SK-N-SH (cell line): Measurements from ENCODE around the gene ACOT7. TPM values are rescaled to one million over a fixed set of nuclear protein-coding genes. Genes with fewer than 3 reads are reported as not detected.

ENCODE experiments used
- CTCF ChIA-PET: fragments of 300-600, 350-600 bp; formaldehyde crosslinking; extraction: SDS; loops from one replicate; lab custom pipeline; 2021; lab: Yijun Ruan, JAX
- POLR2A ChIA-PET: fragments of 350-600 bp; sonication (Branson Sonifier 250); formaldehyde crosslinking; extraction: SDS; loops from one replicate; lab custom pipeline; 2020; ENCODE audit warnings: antibody characterized with exemption, inconsistent platforms; lab: Yijun Ruan, JAX
- DNase-seq: peaks from one replicate; pipeline ENCODE4 v3.0.0; 2012
- H2AFZ ChIP-seq: fragments of 200-600 bp; sonication (generic); 2 replicates; pipeline ENCODE4 v1.8.1; 2016; ENCODE audit warnings: antibody characterized with exemption, mild to moderate bottlenecking, low read depth
- H3F3A ChIP-seq: fragments of 200-600 bp; sonication (generic); replicated peaks from 2 replicates; pipeline ENCODE3; 2016; ENCODE audit warnings: antibody characterized with exemption, mild to moderate bottlenecking; ENCODE audit not compliant: insufficient read depth
- H3K27ac ChIP-seq, 2 experiments: fragments of 200-500 bp in 1 of 2; fragments of 200-600 bp in 1 of 2; sonication (Bioruptor generic) in 1 of 2; sonication (generic), shearing (Covaris generic) in 1 of 2; 2 replicates each; pipeline versions ENCODE4 v1.5.1 to v1.6.1; 2014 to 2016; ENCODE audit warnings: low read depth in 2 of 2, inconsistent platforms in 1 of 2, low read length in 1 of 2, mild to moderate bottlenecking in 1 of 2, mixed read lengths in 1 of 2
- H3K27me3 ChIP-seq: fragments of 200-600 bp; sonication (generic), shearing (Covaris generic); 2 replicates; pipeline ENCODE4 v1.6.1; 2016; ENCODE audit warnings: mixed run types; ENCODE audit not compliant: insufficient read depth
- H3K36me3 ChIP-seq, 2 experiments: fragments of 200-500 bp in 1 of 2; fragments of 200-600 bp in 1 of 2; sonication (Bioruptor generic) in 1 of 2; sonication (generic) in 1 of 2; replicated peaks in 1 of 2; 2 replicates each; pipeline versions ENCODE3 to v1.5.1; 2014 to 2016; ENCODE audit warnings: low read length in 1 of 2, mild to moderate bottlenecking in 1 of 2; ENCODE audit not compliant: insufficient read depth in 2 of 2, control insufficient read depth in 1 of 2
- H3K4me1 ChIP-seq, 2 experiments: fragments of 200-500 bp in 1 of 2; fragments of 200-600 bp in 1 of 2; sonication (Bioruptor generic) in 1 of 2; sonication (generic), shearing (Covaris generic) in 1 of 2; 2 replicates each; pipeline versions ENCODE4 v1.5.1 to v1.6.1; 2014 to 2016; ENCODE audit warnings: low read depth in 1 of 2, low read length in 1 of 2, mixed run types in 1 of 2; ENCODE audit not compliant: insufficient read depth in 2 of 2, control insufficient read depth in 1 of 2
- H3K4me2 ChIP-seq: fragments of 200-600 bp; sonication (generic), shearing (Covaris generic); 2 replicates; pipeline ENCODE4 v1.6.1; 2017; ENCODE audit warnings: mixed run types
- H3K4me3 ChIP-seq, 2 experiments: fragments of 200-500 bp in 1 of 2; fragments of 200-600 bp in 1 of 2; sonication (Bioruptor generic) in 1 of 2; sonication (generic), shearing (Covaris generic) in 1 of 2; 2 replicates each; pipeline versions ENCODE4 v1.5.1 to v1.8.1; 2014 to 2016; ENCODE audit warnings: low read depth in 2 of 2, inconsistent platforms in 1 of 2, low read length in 1 of 2, mild to moderate bottlenecking in 1 of 2, mixed read lengths in 1 of 2, moderate library complexity in 1 of 2
- H3K79me2 ChIP-seq: fragments of 200-600 bp; sonication (generic); 2 replicates; pipeline ENCODE4 v1.8.1; 2017; ENCODE audit warnings: mild to moderate bottlenecking; ENCODE audit not compliant: insufficient read depth
- H3K9ac ChIP-seq: fragments of 200-600 bp; sonication (generic); 2 replicates; pipeline ENCODE4 v1.6.1; 2017; ENCODE audit warnings: mixed run types
- H3K9me2 ChIP-seq: fragments of 200-600 bp; sonication (generic); 2 replicates; pipeline ENCODE4 v1.6.1; 2017; ENCODE audit warnings: mixed run types
- H3K9me3 ChIP-seq: fragments of 200-600 bp; sonication (generic); 2 replicates; pipeline ENCODE4 v1.6.1; 2017; ENCODE audit warnings: mixed run types, mild to moderate bottlenecking, moderate library complexity
- H4K20me1 ChIP-seq: fragments of 200-600 bp; sonication (generic); 2 replicates; pipeline ENCODE4 v1.6.1; 2017; ENCODE audit warnings: mild to moderate bottlenecking, mixed run types; ENCODE audit not compliant: insufficient read depth
- CHD2 ChIP-seq: fragments of 150-350 bp; IDR thresholded peaks from 2 replicates; pipeline ENCODE4 v1.6.1; 2018; ENCODE audit warnings: low read length; ENCODE audit not compliant: partially characterized antibody
- EZH2phosphoT487 ChIP-seq: fragments of 200-600 bp; sonication (generic); IDR thresholded peaks from 2 replicates; pipeline ENCODE4 v1.6.1; 2017; ENCODE audit warnings: low read depth, mixed run types, mild to moderate bottlenecking, antibody characterized with exemption, moderate library complexity, borderline replicate concordance
- FOXJ3 ChIP-seq: sonication (generic); formaldehyde crosslinking; IDR thresholded peaks from 2 replicates; pipeline ENCODE4 v1.5.1; 2020; ENCODE audit warnings: mild to moderate bottlenecking, missing genetic modification reagents
- FOXM1 ChIP-seq: IDR thresholded peaks from 2 replicates; pipeline ENCODE4 v1.4.0; 2012; ENCODE audit warnings: low read depth, mild to moderate bottlenecking
- JUND ChIP-seq: IDR thresholded peaks from 2 replicates; pipeline ENCODE4 v1.4.0; 2012
- MEF2A ChIP-seq: IDR thresholded peaks from 2 replicates; pipeline ENCODE4 v1.4.0; 2012; ENCODE audit warnings: low read depth, borderline replicate concordance
- MXI1 ChIP-seq: IDR thresholded peaks from 2 replicates; pipeline ENCODE4 v1.6.1; 2012; ENCODE audit warnings: mild to moderate bottlenecking, low read depth, low read length, improper control_type of control experiment
- POLR2AphosphoS5 ChIP-seq: IDR thresholded peaks from 2 replicates; pipeline ENCODE4 v1.6.1; 2012; ENCODE audit warnings: low read depth, low read length
- RFX5 ChIP-seq: IDR thresholded peaks from 2 replicates; pipeline ENCODE4 v1.6.1; 2012; ENCODE audit warnings: mild to moderate bottlenecking, improper control_type of control experiment, low read length
- SIN3A ChIP-seq: IDR thresholded peaks from 2 replicates; pipeline ENCODE4 v1.6.1; 2012; ENCODE audit warnings: low read depth, mild to moderate bottlenecking, low read length, moderate library complexity, borderline replicate concordance
- TAF1 ChIP-seq: IDR thresholded peaks from 2 replicates; pipeline ENCODE4 v1.6.1; 2012; ENCODE audit warnings: low read depth, mild to moderate bottlenecking, low read length, moderate library complexity, borderline replicate concordance
- WGBS: methylation state at CpG from one replicate; pipeline ENCODE4 v1.1.6; 2017; ENCODE audit warnings: low lambda C conversion rate; 5-methylcytosine and 5-hydroxymethylcytosine counted together
- polyA plus RNA-seq, 3 experiments: library from polyadenylated mRNA; depleted of rRNA; stranded (reverse); fragments of >200 nt; gene quantifications; 2 replicates each; pipeline ENCODE4 v1.2.3, GENCODE V29; 2012
- TF ChIP-seq, protein P1 (sequence below): fragments of 150-350 bp; IDR thresholded peaks from 2 replicates; pipeline ENCODE4 v1.6.1; 2016; ENCODE audit warnings: mild to moderate bottlenecking, low read depth, low read length
- TF ChIP-seq, protein P2 (sequence below): IDR thresholded peaks from 2 replicates; pipeline ENCODE4 v1.4.0; 2012; ENCODE audit warnings: low read depth
- TF ChIP-seq, protein P3 (sequence below): IDR thresholded peaks from 2 replicates; pipeline ENCODE4 v1.6.1; 2012; ENCODE audit warnings: mild to moderate bottlenecking, low read depth, low read length, moderate library complexity

Gene ACOT7
- polyA plus RNA-seq, 1 of the 3 experiments (the other 2 are of a cell fraction): 289 TPM

DNA sequence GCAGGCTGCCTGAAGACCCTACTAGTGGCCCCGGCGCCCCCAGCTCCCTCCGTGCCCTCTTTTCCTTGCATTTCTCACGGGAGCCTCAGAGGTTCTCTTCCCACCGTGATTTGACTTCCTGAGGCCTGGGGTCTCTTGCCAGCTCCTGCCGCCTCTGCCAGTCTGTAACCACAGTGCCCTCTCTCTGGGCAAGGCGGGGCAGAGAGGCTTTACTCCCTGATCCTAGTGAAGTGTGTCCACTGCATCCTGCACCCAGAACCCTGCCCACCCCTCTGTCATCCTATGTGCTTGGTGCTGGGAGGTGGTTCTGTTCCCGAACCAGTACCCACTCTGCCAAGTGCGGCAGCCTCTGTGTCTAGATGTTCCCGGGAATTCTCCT is 33.4 kb upstream of the ACOT7 start:
- CTCF ChIA-PET: interaction anchor here (1.0 to 16.1 kb wide), 6 partner anchors 11 to 180 kb away, joined by 3 to 290 read pairs (median 8); no protein-coding TSS in a partner anchor
- no peak for TF ChIP-seq MXI1
- TF ChIP-seq FOXM1: no peak
- no peak for TF ChIP-seq RFX5
- TF ChIP-seq, protein P1, sequence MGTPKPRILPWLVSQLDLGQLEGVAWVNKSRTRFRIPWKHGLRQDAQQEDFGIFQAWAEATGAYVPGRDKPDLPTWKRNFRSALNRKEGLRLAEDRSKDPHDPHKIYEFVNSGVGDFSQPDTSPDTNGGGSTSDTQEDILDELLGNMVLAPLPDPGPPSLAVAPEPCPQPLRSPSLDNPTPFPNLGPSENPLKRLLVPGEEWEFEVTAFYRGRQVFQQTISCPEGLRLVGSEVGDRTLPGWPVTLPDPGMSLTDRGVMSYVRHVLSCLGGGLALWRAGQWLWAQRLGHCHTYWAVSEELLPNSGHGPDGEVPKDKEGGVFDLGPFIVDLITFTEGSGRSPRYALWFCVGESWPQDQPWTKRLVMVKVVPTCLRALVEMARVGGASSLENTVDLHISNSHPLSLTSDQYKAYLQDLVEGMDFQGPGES: no peak
- no peak for TF ChIP-seq TAF1
- no peak for TF ChIP-seq JUND
- TF ChIP-seq MEF2A: no peak
- TF ChIP-seq, protein P2, sequence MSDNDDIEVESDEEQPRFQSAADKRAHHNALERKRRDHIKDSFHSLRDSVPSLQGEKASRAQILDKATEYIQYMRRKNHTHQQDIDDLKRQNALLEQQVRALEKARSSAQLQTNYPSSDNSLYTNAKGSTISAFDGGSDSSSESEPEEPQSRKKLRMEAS: no peak
- TF ChIP-seq, protein P3, sequence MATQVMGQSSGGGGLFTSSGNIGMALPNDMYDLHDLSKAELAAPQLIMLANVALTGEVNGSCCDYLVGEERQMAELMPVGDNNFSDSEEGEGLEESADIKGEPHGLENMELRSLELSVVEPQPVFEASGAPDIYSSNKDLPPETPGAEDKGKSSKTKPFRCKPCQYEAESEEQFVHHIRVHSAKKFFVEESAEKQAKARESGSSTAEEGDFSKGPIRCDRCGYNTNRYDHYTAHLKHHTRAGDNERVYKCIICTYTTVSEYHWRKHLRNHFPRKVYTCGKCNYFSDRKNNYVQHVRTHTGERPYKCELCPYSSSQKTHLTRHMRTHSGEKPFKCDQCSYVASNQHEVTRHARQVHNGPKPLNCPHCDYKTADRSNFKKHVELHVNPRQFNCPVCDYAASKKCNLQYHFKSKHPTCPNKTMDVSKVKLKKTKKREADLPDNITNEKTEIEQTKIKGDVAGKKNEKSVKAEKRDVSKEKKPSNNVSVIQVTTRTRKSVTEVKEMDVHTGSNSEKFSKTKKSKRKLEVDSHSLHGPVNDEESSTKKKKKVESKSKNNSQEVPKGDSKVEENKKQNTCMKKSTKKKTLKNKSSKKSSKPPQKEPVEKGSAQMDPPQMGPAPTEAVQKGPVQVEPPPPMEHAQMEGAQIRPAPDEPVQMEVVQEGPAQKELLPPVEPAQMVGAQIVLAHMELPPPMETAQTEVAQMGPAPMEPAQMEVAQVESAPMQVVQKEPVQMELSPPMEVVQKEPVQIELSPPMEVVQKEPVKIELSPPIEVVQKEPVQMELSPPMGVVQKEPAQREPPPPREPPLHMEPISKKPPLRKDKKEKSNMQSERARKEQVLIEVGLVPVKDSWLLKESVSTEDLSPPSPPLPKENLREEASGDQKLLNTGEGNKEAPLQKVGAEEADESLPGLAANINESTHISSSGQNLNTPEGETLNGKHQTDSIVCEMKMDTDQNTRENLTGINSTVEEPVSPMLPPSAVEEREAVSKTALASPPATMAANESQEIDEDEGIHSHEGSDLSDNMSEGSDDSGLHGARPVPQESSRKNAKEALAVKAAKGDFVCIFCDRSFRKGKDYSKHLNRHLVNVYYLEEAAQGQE: no peak
- TF ChIP-seq EZH2phosphoT487: no peak
- TF ChIP-seq SIN3A: no peak
- TF ChIP-seq CHD2: no peak
- TF ChIP-seq POLR2AphosphoS5: no peak
- TF ChIP-seq FOXJ3 (CRISPR knock-in tag): no peak
- no peak for DNase-seq
- no peaks in the 10 kb centered on the region for H3K36me3 ChIP-seq
- 80% methylated on average over 6 of the region's 10 CpGs for WGBS
- H3F3A ChIP-seq: no peaks in the 10 kb centered on the region
- H3K9me3 ChIP-seq: no peaks in the 10 kb centered on the region
- H3K79me2 ChIP-seq: no peaks in the 10 kb centered on the region
- peaks cover 17% of the 10 kb centered on the region for H3K27me3 ChIP-seq
- no peaks in the 10 kb centered on the region for H4K20me1 ChIP-seq
- H2AFZ ChIP-seq: no peak overlapping the region
- no peak overlapping the region for H3K4me2 ChIP-seq
- H3K4me1 ChIP-seq: peaks cover 6 to 14% of the 10 kb centered on the region in 2 experiments; a peak in 1 of 4 replicates
- no peak overlapping the region for H3K27ac ChIP-seq
- H3K9ac ChIP-seq: no peak overlapping the region
- H3K4me3 ChIP-seq: no peak overlapping the region
- POLR2A ChIA-PET: no interaction called here
- no peaks in the 10 kb centered on the region for H3K9me2 ChIP-seq
